AG09309 (cell line): ENCODE data around the gene MUC22.

Source experiments
- DNase-seq: peaks from one replicate; pipeline ENCODE4 v3.0.0-alpha.2; 2010; ENCODE audit warnings: low read depth
- H3K4me3 ChIP-seq: 2 replicates; pipeline ENCODE4 v1.5.1; 2011; ENCODE audit warnings: mild to moderate bottlenecking, low read depth, low read length, moderate library complexity; ENCODE audit not compliant: control insufficient read depth
- TF ChIP-seq, protein P1 (sequence below): IDR thresholded peaks from 2 replicates; pipeline ENCODE4 v1.5.1; 2011; ENCODE audit warnings: mild to moderate bottlenecking, low read depth, low read length, inconsistent platforms; ENCODE audit not compliant: insufficient read depth, control insufficient read depth; ENCODE audit errors: missing control alignments

The MUC22 gene

DNA sequence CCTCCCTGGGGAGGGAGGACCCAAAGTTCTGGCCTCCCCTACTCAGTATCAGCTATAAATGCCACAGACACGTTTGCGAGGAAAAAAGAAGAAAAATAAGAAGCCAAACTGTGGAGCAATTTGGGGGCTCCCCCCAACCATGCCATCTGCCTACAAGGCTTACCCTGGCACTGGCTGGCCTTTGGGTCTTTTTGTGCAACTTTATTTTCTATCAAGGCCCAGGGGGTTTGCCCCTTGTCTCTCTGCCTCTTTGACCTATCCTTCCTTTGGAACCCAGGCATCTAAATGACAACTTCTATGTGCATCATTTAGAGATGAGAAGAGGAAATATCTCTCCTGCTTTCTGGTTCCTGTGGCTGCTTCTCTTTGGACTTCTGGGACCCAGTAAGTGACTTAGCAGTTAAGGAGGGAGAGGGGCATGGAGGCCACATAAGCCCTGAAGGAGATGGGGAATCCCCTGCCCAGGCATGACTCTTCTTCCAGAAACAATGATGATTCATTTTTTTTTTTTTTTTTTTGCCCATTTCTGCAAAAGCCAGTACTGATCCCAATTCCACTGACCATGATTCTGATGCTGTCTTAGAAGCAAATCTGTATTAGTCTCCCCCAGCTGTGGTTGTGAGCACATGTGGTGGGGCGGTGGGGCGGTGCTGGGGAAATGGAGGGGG is at the start of gene MUC22:
MUC22 (plus strand) TSS at position 82 of the 668 bp plus-strand sequence; CDS start at position 315, 233 bp downstream.
- DNase-seq = peak; percentile 8
- H3K4me3 ChIP-seq = no peak within 1 kb of the TSS
- TF ChIP-seq, protein P1, sequence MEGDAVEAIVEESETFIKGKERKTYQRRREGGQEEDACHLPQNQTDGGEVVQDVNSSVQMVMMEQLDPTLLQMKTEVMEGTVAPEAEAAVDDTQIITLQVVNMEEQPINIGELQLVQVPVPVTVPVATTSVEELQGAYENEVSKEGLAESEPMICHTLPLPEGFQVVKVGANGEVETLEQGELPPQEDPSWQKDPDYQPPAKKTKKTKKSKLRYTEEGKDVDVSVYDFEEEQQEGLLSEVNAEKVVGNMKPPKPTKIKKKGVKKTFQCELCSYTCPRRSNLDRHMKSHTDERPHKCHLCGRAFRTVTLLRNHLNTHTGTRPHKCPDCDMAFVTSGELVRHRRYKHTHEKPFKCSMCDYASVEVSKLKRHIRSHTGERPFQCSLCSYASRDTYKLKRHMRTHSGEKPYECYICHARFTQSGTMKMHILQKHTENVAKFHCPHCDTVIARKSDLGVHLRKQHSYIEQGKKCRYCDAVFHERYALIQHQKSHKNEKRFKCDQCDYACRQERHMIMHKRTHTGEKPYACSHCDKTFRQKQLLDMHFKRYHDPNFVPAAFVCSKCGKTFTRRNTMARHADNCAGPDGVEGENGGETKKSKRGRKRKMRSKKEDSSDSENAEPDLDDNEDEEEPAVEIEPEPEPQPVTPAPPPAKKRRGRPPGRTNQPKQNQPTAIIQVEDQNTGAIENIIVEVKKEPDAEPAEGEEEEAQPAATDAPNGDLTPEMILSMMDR = no peak

DNA sequence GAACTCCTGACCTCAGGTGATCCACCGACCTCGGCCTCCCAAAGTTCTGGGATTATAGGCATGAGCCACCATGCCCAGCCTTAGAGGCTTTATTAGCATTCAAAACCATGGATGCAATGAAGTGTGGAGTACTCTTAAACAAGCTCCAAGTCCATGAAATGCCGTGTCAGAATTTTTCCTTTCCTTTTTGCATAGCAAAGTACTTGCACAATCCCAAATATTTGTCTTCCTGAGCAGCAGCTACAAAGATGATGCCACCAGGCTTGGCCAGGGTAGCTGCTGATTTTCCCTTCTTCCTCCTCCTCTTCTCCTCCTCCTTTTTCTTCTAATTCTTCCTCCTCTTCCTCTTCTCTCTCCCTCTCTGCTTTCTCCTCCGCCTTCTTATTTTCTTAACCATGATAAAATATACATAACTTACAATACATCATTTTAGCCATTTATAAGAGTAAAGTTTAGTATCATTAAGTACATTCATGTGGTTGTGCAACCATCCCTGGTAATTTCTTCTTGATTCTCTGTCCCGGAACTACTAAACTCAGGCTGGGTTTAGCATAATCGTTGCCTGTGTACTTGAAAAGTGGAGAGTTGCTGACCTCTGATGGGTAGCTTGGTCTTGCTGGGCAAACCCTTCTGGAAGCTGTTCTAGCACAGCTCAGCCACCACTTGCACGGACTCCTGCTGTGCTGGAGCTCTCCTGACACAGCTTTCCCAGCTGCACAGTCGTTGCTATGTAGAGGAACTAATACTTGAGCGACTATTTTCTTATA is 49.2 kb upstream of the MUC22 start:
- no peak overlapping the region for H3K4me3 ChIP-seq
- TF ChIP-seq, protein P1 = no peak
- no peak for DNase-seq

DNA sequence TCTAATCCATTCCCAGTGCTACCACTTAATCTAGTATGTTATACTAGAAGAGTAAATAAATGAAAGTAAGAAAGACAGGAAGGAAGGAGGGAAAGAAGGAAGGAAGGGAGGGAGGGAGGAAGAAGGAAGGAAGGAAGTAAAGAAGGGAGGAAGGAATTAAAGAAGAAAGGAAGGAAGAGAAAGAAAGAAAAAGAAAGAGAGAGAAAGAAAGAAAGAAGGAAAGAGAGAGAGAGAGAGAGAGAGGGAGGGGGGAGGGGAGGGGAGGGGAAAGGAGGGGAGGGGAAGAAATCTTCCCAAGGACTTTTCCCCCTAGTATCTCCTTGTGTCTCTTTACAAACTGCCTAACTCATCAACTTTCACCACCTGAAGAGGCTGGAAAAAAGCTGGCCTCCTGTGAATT is 47.6 kb upstream of the MUC22 start:
- H3K4me3 ChIP-seq = no peak overlapping the region
- TF ChIP-seq, protein P1 = no peak
- no peak for DNase-seq

DNA sequence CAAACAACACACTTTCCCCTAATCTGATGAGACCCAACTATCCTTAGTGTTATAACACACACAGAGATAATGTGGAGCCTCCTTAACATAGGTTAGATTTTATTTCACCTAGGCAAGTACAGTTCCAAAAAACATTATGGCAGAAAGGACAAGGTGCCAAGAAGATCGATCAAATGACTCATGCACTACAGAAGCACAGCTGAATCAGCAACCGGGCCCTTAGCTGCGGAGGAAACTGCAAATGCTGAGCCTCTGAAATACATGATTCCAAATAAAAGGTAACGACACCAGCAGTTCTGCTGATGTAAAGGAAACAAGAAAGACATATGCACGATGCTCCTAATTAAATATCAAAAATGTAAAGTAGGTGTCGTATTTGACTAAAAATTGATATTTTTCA is 46.6 kb upstream of the MUC22 start:
- DNase-seq = no peak

DNA sequence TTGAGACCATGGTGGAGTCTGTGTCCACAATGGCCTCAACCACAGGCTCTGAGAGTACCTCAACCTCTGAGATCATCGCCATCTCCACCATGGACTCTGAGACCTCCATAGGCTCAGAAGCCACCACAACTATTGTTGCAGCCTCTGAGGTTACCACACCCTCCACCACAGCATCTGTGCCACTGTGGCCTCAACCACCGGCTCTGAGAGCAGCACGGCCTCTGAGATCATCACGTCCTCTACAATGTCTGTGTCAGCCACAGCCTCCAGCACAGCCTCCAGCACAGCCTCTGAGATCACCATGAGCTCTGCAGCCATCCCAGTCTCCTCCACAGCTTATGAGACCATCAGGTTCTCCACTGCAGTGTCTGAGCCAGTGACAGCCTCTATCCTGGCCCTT is 46.2 kb upstream of the MUC22 start:
- TF ChIP-seq, protein P1 = no peak
- no peak for DNase-seq
- H3K4me3 ChIP-seq = no peak overlapping the region

More for the DNA sequence above, 46.6 kb upstream of the MUC22 start:
- TF ChIP-seq, protein P1 = no peak
- H3K4me3 ChIP-seq = no peak overlapping the region

DNA sequence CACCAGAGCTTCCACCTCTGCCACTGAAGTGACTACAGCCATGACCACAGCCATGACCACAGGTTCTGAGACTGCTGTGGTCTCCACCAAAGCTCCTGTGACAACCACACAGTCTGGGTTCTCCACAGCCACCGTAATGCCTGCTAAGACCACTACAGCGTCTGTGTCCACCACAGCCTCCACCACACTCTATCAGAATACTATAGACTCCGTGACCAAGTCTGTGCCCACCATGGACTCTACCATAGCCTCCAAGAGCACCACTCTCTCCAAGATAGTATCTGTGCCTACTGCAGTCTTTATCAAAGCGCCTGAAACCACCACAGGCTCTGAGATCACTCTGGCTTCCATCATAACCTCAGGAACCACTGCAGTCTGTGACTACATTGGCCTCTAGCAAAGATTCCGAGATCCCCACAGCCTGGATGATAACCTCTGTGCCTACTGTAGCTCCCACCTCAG is 45.1 kb upstream of the MUC22 start:
- no peak for DNase-seq
- no peak overlapping the region for H3K4me3 ChIP-seq
- TF ChIP-seq, protein P1 = no peak
